Measurements from ENCODE around the gene DOCK4. TPM values are rescaled to one million over a fixed set of nuclear protein-coding genes. Genes with fewer than 3 reads are reported as not detected.

Gene DOCK4
- polyA plus RNA-seq, 1 donor (not counting 4 experiments of a cell fraction or from before 2014, with no cell fraction given) = 13.9 TPM

GRCh38 chr7:111955616-111956015, 250.6 kb downstream of the DOCK4 start:
- Histone ChIP-seq H3K36me3 (ENCODE audit: control insufficient read depth in 2 of 2, extremely low read depth in 1 of 2, insufficient read depth in 2 of 2, low read length in 2 of 2) (no peaks in the 10 kb centered on the region), H3K4me1 (ENCODE audit: control insufficient read depth, extremely low read depth, insufficient read depth, low read length) (peaks cover 26% of the 10 kb centered on the region), H4K20me1 (ENCODE audit: control insufficient read depth, extremely low read depth, insufficient read depth, low read length) (no peaks in the 10 kb centered on the region), H2AFZ (ENCODE audit: control insufficient read depth, low read length) (no peak overlapping the region), H3K79me2 (ENCODE audit: control insufficient read depth, insufficient read depth, low read length) (no peaks in the 10 kb centered on the region), H3K9me3 (ENCODE audit: control insufficient read depth, low read depth, low read length) (no peaks in the 10 kb centered on the region), H3K27ac (ENCODE audit: control insufficient read depth, insufficient read depth, low read length) (no peak overlapping the region), H3K4me2 (ENCODE audit: control insufficient read depth, extremely low read depth, insufficient read depth, low read depth, low read length) (no peak overlapping the region), H3K9ac (ENCODE audit: control insufficient read depth, extremely low read depth, insufficient read depth, low read length) (no peak overlapping the region), H3K9me1 (ENCODE audit: control insufficient read depth, extremely low read depth, insufficient read depth, low read length) (no peaks in the 10 kb centered on the region), H3K4me3 (ENCODE audit: control insufficient read depth in 2 of 3, extremely low read depth in 1 of 3, insufficient read depth in 2 of 3, low read depth in 1 of 3, low read length in 3 of 3) (no peak overlapping the region), H3K27me3 (ENCODE audit: control insufficient read depth, extremely low read depth, insufficient read depth, low read length) (no peaks in the 10 kb centered on the region)
- dilution Hi-C loops (cut with MboI; ENCODE audit: extremely low pct_ligation_motif_present, low sequenced_read_pairs) = no loop called here
- no peak for TF ChIP-seq EZH2 (IDR thresholded peaks at IDR 0.05; ENCODE audit: low read length)
- TF ChIP-seq, protein P1, sequence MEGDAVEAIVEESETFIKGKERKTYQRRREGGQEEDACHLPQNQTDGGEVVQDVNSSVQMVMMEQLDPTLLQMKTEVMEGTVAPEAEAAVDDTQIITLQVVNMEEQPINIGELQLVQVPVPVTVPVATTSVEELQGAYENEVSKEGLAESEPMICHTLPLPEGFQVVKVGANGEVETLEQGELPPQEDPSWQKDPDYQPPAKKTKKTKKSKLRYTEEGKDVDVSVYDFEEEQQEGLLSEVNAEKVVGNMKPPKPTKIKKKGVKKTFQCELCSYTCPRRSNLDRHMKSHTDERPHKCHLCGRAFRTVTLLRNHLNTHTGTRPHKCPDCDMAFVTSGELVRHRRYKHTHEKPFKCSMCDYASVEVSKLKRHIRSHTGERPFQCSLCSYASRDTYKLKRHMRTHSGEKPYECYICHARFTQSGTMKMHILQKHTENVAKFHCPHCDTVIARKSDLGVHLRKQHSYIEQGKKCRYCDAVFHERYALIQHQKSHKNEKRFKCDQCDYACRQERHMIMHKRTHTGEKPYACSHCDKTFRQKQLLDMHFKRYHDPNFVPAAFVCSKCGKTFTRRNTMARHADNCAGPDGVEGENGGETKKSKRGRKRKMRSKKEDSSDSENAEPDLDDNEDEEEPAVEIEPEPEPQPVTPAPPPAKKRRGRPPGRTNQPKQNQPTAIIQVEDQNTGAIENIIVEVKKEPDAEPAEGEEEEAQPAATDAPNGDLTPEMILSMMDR (optimal IDR thresholded peaks at IDR 0.05 in 1 of 3, IDR thresholded peaks at IDR 0.05 in 1 of 3, conservative IDR thresholded peaks at IDR 0.05 in 1 of 3; ENCODE audit: extremely low read depth in 1 of 3, insufficient read depth in 2 of 3, low read length in 3 of 3) = no peak
- DNase-seq (ENCODE audit: low read depth, low spot score) (no peak), FAIRE-seq (no peak)

GRCh38 chr7:111954474-111955381, 251.5 kb downstream of the DOCK4 start:
- Histone ChIP-seq H4K20me1 (ENCODE audit: control insufficient read depth, extremely low read depth, insufficient read depth, low read length) (no peaks in the 10 kb centered on the region), H3K27ac (ENCODE audit: control insufficient read depth, insufficient read depth, low read length) (no peak overlapping the region), H3K36me3 (ENCODE audit: control insufficient read depth in 2 of 2, extremely low read depth in 1 of 2, insufficient read depth in 2 of 2, low read length in 2 of 2) (no peaks in the 10 kb centered on the region), H3K9me1 (ENCODE audit: control insufficient read depth, extremely low read depth, insufficient read depth, low read length) (no peaks in the 10 kb centered on the region), H3K27me3 (ENCODE audit: control insufficient read depth, extremely low read depth, insufficient read depth, low read length) (no peaks in the 10 kb centered on the region), H3K4me1 (ENCODE audit: control insufficient read depth, extremely low read depth, insufficient read depth, low read length) (peaks cover 26% of the 10 kb centered on the region), H3K9me3 (ENCODE audit: control insufficient read depth, low read depth, low read length) (no peaks in the 10 kb centered on the region), H2AFZ (ENCODE audit: control insufficient read depth, low read length) (no peak overlapping the region), H3K79me2 (ENCODE audit: control insufficient read depth, insufficient read depth, low read length) (no peaks in the 10 kb centered on the region), H3K9ac (ENCODE audit: control insufficient read depth, extremely low read depth, insufficient read depth, low read length) (no peak overlapping the region), H3K4me3 (ENCODE audit: control insufficient read depth in 2 of 3, extremely low read depth in 1 of 3, insufficient read depth in 2 of 3, low read depth in 1 of 3, low read length in 3 of 3) (no peak overlapping the region), H3K4me2 (ENCODE audit: control insufficient read depth, extremely low read depth, insufficient read depth, low read depth, low read length) (no peak overlapping the region)
- FAIRE-seq = no peak
- TF ChIP-seq EZH2 (IDR thresholded peaks at IDR 0.05; ENCODE audit: low read length) = no peak
- TF ChIP-seq, protein P1 (optimal IDR thresholded peaks at IDR 0.05 in 1 of 3, IDR thresholded peaks at IDR 0.05 in 1 of 3, conservative IDR thresholded peaks at IDR 0.05 in 1 of 3; ENCODE audit: extremely low read depth in 1 of 3, insufficient read depth in 2 of 3, low read length in 3 of 3) = no peak
- dilution Hi-C loops (cut with MboI; ENCODE audit: extremely low pct_ligation_motif_present, low sequenced_read_pairs) = no loop called here
- no peak for DNase-seq (ENCODE audit: low read depth, low spot score)
